Dedifferentiated amniotic fluid mesenchymal stem cell (primary cell): ENCODE results near the gene CLASP1.
"Not testable (repeated sequence)": the region's sequence is repeated elsewhere in the genome, so short reads cannot be mapped to it uniquely, and the experiment has no call there.

Experiments used
- DNase-seq: peaks from one replicate; pipeline ENCODE4 v3.0.0-alpha.2; 2016; ENCODE audit errors: extremely low spot score

Gene CLASP1

DNA sequence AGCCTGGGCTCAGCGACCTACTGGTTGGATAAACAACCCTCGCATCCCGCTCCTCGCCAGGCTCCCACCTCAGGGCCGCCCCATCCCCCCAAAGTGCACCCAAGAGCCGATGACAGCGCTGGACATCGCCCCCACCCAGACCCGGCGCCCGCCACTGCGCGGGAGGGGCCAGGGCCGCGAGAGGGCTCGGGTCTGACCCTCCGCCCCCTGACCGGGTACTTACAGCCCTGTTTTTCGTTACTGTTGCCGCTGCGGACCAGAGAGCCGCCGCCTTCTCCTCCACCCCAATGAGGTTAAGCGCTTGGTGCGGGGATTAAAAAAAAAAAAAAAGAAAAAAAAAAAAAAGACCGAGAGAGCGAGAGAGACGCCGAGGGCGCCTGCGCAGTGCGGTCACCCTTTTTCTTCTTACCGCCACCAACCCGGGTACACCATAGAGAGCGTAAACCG is at the start of gene CLASP1:
CLASP1 (minus strand) TSS at position 314 of the 447 bp plus-strand sequence. CDS start 43,567 bp downstream, outside the sequence.
- peak; percentile 96 for DNase-seq

GRCh38 chr2:121698318-121698930 is 49.2 kb upstream of the CLASP1 start:
- DNase-seq, result no peak

DNA sequence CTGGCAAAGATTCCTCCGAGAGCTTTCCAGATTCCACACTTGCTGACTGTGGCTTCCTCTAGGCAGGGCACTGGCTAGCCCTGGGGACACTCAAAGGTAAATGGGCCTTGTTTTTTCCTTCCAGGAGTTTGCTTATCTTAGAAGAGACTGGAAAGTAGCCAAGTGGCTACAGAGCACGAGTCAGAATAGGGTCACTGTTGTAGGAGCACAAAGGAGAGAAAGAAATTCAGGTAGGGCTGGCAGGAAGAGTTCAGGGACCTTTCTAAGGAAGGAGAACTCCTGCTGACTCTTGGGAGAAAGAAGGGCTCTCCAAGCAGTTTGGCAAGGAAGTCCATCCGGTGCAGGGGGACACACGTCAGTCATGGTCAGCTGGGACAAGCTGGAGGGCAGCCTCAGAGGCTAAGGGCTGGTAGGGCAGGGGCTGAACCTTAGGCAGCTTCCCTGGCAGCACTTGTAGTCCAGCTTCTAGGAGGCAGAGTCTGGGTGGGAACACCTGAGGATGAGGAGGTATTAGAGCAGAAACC is 47.9 kb upstream of the CLASP1 start:
- DNase-seq, result no peak

GRCh38 chr2:121696410-121696930 is 47.2 kb upstream of the CLASP1 start:
- DNase-seq, result no peak

DNA sequence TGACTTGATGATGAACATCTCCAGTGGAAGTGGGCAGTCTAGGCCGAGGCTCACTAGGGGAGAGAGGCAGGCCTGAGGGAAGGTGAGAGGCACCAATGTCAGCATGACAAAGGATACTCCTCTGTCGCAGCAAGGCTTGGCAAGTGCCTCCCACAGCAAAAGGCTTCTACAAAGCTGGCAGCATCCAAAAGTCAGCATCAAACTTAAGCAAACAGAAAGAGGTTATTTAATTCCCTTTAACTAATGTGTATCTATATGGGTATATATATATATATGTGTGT is 45.8 kb upstream of the CLASP1 start:
- no peak for DNase-seq

DNA sequence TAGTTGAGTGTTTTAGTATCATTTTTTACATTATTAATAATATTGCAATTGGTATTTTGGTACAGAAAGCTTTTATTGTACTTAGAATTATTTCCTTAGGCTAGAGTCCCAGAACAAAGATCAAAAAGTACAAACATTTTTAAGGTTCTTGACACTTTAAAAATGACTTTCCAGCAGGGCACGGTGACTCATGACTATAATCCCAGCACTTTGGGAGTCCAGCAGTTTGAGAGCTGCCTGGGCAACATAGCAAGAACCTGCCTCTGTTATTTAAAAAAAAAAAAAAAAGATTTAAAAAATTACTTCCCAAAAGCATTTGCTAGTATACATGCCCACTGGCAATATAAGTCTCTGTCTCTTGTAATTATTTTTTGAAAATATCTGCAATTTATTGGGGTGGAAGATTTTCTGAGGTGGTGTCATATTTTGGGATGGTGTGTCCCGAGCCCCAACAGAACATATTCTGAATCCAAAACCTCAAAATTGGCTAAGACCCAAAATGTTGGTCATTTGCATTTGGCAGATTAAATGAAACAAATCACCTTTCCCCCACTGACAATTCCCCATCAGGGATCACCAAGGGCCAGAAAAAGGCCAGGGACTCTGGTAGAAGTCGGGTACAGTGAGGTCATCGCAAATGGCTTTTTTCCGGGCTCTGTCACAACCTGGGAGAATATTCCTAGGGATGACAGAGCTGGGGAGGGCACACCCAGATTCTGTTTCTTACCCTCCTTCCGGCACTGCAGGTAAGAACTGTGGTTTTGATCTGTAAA is 45.3 kb upstream of the CLASP1 start:
- peak; percentile 59 for DNase-seq

- DNase-seq, result not testable (repeated sequence)
These were observed 41.3 kb upstream of the CLASP1 start for GRCh38 chr2:121690572-121690971.

GRCh38 chr2:121690095-121690494 is 40.8 kb upstream of the CLASP1 start:
- DNase-seq, result no peak

DNA sequence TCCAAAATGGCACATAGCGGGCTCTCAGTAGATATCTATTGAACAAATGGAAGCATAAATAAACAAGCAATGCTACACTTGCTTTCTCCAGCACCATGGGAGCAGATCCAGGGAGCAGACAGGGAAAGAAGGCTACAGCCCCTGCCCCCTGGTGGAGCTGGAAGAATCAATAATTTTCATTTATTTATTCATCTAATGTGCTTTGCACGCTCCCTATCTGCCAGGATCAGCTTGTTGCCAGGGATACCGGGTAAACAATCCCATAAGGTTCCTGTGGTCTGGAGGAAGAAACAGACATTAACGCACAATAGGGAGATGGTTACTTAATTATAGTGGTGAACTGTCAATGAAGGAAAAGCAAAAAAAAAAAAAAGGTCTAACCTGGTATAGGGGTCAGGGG is 40.1 kb upstream of the CLASP1 start:
- DNase-seq, result no peak

GRCh38 chr2:121688820-121689219 is 39.6 kb upstream of the CLASP1 start:
- DNase-seq, result no peak

DNA sequence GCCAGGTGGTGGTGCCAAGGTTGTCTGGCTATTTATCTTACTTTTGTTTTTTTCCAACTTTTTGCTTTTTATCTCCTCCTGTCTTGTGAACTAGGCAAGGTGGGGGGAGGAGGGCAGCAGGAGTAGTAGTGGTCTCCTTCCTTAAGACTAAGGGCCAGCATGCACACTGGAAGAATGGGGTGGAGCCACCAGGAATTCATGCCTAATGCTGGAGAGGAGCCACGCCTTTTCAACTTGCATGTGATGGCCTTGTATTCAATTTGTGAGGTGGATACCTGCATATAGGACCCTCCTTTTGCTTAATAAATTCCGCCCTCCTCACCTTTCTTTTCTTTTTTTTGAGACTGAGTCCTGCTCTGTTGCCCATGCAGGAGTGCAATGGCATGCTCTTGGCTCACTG is 37.6 kb upstream of the CLASP1 start:
- no peak for DNase-seq

DNA sequence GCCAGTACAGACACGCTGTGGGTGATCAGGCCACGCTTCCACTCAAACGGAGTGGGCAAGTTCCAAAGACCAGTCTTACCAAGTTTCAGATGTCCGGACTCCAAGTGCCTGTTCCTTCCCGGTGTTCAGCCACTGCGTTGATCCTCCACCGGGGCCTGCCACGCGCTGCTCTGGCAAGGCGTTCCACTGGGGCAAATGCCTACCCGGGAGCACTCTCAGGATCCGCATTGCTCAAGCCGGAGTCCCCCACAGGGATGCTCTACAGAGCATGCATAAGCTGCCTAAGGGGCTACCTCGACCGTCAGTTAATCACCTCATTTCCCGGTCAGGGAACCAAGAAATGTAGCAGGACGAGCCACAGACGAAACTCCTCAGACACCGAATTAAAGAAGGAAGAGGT is 37.0 kb upstream of the CLASP1 start:
- no peak for DNase-seq

- no peak for DNase-seq
These were observed 33.4 kb upstream of the CLASP1 start for GRCh38 chr2:121682396-121683298.

DNA sequence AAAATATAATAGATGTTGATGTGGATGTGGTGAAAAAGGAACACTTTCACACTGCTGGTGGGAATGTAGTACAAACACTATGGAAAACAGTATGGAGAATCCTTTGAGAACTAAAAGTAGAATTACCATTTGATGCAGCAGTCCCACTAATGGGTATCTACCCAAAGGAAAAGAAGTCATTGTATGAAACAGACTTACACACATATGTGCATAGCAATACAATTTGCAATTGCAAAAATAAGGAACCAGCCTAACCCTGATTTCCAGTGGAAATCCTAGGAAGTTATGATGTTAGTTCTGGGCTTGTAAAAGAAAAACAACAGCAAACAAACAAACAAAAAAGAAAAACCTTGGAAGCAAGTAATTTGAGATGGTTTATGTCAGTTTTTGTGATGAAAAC is 28.6 kb upstream of the CLASP1 start:
- no peak for DNase-seq

- DNase-seq, result not testable (repeated sequence)
These were observed 22.4 kb upstream of the CLASP1 start for GRCh38 chr2:121671621-121672020.

GRCh38 chr2:121670181-121670580 is 20.9 kb upstream of the CLASP1 start:
- no peak for DNase-seq

- DNase-seq, result no peak
These were observed 18.4 kb upstream of the CLASP1 start for GRCh38 chr2:121667618-121668017.

GRCh38 chr2:121666042-121666441 is 16.8 kb upstream of the CLASP1 start:
- no peak for DNase-seq

DNA sequence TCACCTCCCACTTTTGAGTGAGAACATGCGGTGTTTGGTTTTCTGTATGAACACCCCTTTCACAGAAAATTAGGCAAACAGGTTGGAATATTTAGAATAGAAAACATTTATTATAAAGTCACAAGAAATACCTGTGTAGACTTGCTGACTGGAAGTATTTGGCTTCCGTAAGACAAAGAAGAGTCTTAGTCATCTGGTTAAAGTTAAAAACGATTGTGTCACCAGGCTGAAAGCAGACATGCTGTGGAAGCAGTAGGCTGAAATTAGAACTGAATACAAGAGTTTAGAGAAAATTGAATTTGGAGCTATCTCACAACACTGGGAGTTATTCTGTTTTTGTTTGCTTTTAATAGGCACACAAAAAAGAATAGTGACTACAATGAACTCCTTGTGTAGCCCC is 16.2 kb upstream of the CLASP1 start:
- DNase-seq, result no peak

DNA sequence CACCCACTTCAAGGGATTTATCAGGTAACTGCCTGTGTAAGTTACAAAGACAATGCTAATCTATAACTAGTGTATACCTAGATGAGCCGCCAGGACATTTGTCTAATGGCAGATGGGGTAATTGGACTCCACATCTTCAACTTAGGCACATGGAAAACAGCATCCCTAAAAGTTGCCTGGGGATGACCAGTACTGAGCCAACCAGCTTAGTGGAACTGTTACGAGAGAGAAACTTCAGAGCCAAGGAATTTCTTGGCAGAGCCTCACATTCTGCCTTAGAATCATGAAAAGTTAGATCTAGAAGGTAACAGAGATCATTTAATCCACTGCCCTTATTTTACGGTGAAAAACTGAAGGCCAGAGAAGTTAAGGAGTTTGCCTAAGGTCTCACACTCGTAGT is 15.5 kb upstream of the CLASP1 start:
- no peak for DNase-seq

DNA sequence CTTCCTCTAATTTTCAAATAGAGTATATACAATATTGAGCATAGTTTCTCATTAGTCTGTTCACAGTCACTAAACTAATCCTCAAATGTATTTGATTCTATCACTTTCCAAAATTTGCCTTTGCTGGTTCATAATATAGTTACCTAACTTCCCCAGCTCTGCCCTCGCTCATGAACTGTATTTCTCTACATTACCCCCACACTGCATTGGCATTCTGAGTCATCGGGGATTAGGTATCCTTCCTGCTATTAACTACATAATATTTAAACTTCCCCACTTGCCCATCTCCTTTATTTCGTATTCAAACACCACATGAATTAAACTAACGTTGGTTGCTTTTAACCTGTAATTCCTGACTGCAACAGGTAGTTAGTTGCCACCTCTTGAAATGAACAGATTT is 14.8 kb upstream of the CLASP1 start:
- no peak for DNase-seq

DNA sequence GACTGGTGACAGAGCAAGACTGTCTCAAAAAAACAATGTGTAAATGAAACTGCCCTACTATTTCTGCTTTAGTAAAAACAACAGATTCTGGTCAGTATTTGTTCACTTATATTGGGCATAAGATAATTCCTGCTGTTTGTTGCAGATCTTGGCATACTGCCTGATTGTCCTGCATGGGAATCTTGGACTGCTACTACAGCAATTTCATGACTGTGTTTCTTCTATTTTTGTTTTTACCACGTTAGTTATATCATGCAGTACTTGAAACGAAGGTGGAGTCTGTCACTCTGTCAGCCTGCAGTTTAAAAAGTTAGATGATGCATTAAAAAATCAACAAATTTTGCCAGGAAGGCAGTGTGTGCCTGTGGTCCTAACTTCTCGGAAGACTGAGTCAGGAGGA is 14.2 kb upstream of the CLASP1 start:
- no peak for DNase-seq
